Stimulated activated naive CD8-positive, alpha-beta T cell treated with anti-CD3 and anti-CD28 coated beads, Interleukin-15, Interleukin-2, amounts not matched to agents 100 ng/mL and 50 ng/mL, for 24 hours (primary cell): ENCODE data around the gene MFNG.

Experiments used
- H3K27ac Mint-ChIP-seq: one replicate; pipeline ENCODE4 v1.8.0; 2021; ENCODE audit warnings: mild to moderate bottlenecking, mixed read lengths
- H3K27me3 Mint-ChIP-seq: one replicate; pipeline ENCODE4 v1.8.0; 2021; ENCODE audit warnings: mixed read lengths
- H3K36me3 Mint-ChIP-seq: one replicate; pipeline ENCODE4 v1.8.0; 2021; ENCODE audit warnings: low read depth, mixed read lengths
- H3K4me1 Mint-ChIP-seq: one replicate; pipeline ENCODE4 v1.8.0; 2021; ENCODE audit warnings: low read depth, mixed read lengths
- H3K4me3 Mint-ChIP-seq: one replicate; pipeline ENCODE4 v1.8.0; 2021; ENCODE audit warnings: mild to moderate bottlenecking, mixed read lengths
- H3K9me3 Mint-ChIP-seq: one replicate; pipeline ENCODE4 v1.8.0; 2021; ENCODE audit warnings: mixed read lengths

Gene MFNG

DNA sequence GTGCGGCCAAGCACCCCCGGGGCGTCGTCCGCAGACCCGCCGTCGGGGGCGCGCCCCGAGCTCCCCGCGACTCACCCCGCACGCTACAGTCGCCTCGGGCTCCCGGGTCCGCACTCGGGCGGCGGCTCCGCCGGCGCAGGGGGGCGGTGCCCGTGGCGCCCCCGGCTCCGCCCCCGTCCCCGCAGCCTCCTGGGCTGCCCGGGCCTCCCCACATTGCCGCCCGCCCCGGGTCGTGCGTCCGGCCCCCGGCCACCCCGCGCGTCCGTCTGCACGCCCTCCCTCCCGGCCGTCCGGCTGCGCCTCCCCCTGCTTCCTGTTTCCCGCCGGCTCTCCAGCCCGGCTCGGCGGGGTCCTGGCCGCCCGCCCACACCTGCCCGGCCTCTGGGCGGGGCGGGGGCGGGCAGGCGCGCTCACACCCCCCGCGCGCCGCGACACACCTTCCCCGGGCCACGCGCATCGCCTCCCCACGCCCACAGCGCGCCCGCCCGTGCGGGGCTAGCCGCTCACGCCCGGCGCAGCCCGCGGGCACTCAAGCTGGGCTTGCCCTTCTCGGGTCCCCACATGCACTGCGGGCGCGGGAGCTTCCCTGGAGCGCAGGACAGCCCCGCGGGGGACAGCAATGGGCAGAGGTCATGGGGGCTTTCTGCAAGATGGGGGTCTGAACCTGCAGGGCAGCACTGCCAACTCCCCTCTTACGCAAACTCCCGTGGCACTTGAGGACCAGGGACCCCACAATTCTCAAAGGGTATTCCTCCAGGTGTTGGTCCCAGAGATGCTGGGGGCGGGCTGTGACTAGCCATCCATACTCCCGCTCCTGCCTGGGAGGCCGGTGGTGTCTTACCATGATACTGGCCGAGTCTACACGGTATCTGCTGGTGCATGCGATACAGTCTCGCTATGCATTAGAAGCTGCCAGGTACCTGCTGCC is 33.3 kb upstream of the MFNG start, which contains the start of gene CARD10:
TSS of gene CARD10 (minus strand) at position 148 of the 928 bp plus-strand sequence. CDS start 215 bp downstream, outside the sequence.
- Mint-ChIP-seq H3K4me3 (peak within 1 kb of the TSS; percentile 63), H3K27me3 (peaks cover 45% of the 10 kb centered on the region)

DNA sequence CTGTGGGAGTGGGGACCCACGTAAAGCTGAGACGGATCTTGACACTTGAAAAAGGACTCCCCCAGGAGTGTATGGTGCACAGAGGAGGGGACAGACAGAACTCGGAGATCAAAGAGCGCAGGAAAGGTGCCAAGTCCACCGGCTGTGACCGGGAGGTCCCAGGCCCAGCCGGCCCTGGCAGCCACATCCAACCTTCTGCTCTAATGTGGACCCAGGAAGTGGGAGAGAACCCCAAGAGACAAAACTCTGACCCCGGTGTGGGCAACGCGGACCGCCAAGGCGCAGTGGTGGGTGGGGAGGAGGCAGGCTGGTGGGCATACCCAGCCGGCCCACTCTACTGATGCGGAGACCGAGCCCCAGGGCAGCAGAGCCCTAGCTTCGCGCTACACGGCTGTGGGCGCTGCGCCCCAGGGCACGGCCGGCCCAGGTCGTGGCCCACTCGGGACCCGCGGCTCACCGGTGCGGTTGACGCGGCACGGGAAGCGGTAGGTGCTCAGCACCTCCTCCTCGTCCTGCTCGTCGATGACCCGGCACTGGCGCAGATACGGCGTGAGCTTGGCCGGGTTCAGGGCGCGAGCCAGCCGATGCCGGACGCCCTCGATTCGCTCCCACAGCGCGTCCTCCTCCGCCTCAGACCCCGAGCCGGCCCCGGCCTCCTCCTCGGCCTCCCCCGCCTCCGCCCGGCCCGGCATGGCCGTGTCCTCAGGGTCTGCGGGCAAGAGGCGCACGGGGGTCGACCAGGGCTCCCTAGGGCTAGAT is 32.5 kb upstream of the MFNG start:
- no peaks in the 10 kb centered on the region for H3K36me3 Mint-ChIP-seq
- H3K4me3 Mint-ChIP-seq: peak overlapping the region; percentile 63
- H3K27ac Mint-ChIP-seq: no peak overlapping the region
- H3K9me3 Mint-ChIP-seq: no peaks in the 10 kb centered on the region
- peaks cover 4% of the 10 kb centered on the region for H3K4me1 Mint-ChIP-seq
- H3K27me3 Mint-ChIP-seq: peaks cover 42% of the 10 kb centered on the region

More for the DNA sequence above, 33.3 kb upstream of the MFNG start, which contains the start of gene CARD10:
- Mint-ChIP-seq H3K4me1 (peaks cover 4% of the 10 kb centered on the region), H3K36me3 (no peaks in the 10 kb centered on the region), H3K9me3 (no peaks in the 10 kb centered on the region), H3K27ac (no peak within 1 kb of the TSS)

DNA sequence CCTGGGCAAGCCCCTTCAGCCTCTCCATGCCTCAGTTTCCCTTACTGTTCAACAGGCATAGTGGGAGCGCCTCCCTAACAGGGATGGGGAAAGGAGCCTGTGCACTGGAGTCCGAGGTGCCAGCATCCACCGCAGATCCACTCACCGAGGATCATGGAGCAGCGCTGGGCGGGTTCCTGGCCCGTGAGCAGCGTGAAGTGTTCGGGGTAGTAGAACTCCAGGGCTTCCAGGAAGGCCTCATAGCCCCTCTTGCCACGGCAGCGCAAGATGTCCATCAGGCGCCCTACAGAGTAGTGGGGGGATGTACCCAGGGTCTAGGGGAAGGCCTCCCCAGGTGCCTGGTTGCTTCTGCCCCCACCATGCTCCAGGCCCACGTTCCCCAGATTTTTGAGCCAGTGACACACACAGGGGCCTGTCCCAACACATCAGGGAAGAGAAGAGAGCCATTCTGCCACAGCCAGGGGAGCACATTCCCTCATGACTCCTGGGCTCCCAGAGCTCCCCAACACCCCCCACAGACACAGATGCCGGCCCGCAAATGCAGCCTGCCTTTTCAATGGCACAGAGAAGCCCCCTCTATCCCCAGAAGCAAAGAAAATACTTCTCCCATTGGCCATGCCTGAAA is 31.8 kb upstream of the MFNG start:
- Mint-ChIP-seq H3K4me3 (peak overlapping the region; percentile 63), H3K9me3 (no peaks in the 10 kb centered on the region), H3K27ac (no peak overlapping the region), H3K27me3 (peaks cover 35% of the 10 kb centered on the region), H3K4me1 (peaks cover 4% of the 10 kb centered on the region), H3K36me3 (no peaks in the 10 kb centered on the region)

DNA sequence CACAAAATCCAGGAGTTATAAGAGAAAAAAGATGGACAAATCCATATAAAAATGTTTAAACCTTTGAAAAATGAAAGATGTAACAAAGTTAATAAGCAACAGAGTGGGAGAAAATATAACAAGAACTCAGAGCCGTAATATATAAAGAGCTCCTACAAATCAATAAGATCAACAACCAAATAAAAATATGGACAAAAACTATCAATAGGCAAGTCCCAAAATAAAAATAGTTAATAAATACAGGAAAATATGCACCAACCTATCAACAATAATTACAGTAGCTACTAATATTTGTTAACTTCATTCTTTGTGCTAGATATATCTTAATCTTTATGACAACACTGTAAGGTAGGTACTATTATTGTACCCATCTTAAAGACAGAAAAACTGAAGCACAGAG is 30.3 kb upstream of the MFNG start:
- no peak overlapping the region for H3K27ac Mint-ChIP-seq
- no peaks in the 10 kb centered on the region for H3K9me3 Mint-ChIP-seq
- peaks cover 22% of the 10 kb centered on the region for H3K27me3 Mint-ChIP-seq
- peaks cover 4% of the 10 kb centered on the region for H3K4me1 Mint-ChIP-seq
- H3K4me3 Mint-ChIP-seq: no peak overlapping the region
- no peaks in the 10 kb centered on the region for H3K36me3 Mint-ChIP-seq

DNA sequence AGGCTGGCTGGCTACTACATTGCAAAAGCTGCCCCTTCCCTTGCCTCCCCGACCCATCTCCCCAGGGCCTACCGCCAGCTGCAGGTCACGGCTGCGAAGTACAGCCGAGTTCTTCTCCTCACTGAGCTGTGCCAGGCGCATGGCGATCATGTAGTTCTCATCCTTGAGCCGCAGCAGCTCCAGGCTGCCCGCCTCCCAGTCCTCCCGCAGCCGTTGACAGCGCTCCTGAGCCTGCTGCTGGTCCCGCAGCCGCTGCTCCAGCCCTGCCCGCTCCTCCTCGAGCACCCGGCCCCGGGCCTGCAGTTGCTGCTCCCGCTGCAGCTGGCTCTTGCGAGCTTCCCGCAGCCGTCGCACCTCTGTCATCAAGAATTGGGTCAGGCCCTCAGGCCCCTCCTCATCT is 29.7 kb upstream of the MFNG start:
- Mint-ChIP-seq H3K27me3 (peaks cover 17% of the 10 kb centered on the region), H3K36me3 (no peaks in the 10 kb centered on the region)

DNA sequence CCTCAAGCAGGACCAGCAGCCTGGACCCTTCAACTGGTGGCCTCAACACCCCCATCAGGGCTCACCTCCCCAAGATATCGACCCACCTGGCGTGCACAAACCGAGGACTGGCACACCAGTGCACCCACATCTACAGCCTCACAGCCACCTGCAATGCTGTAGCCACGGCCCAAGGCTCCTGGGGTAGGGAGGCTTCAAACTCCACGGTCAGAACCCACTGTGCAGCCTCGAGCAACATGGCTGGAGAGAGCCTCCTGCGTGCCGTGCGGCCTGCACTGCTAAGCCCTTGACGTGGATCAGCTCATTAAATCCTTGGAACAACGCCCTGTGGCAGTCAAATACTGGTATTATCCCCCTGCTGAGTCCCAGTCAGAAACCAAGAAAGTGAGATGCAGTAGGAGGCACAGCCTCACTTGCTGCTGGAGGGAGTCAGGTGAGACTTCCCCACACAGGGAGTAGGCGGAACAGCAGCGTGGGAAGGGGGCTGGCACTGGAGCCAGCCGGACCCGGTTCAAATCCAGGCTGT is 28.4 kb upstream of the MFNG start:
- H3K27ac Mint-ChIP-seq: no peak overlapping the region
- peaks cover 8% of the 10 kb centered on the region for H3K27me3 Mint-ChIP-seq
- no peaks in the 10 kb centered on the region for H3K36me3 Mint-ChIP-seq
- H3K4me1 Mint-ChIP-seq: peaks cover 4% of the 10 kb centered on the region
- H3K9me3 Mint-ChIP-seq: no peaks in the 10 kb centered on the region
- no peak overlapping the region for H3K4me3 Mint-ChIP-seq

More for the DNA sequence above, 29.7 kb upstream of the MFNG start:
- H3K4me1 Mint-ChIP-seq: peaks cover 4% of the 10 kb centered on the region
- H3K27ac Mint-ChIP-seq: no peak overlapping the region
- no peaks in the 10 kb centered on the region for H3K9me3 Mint-ChIP-seq
- H3K4me3 Mint-ChIP-seq: no peak overlapping the region

DNA sequence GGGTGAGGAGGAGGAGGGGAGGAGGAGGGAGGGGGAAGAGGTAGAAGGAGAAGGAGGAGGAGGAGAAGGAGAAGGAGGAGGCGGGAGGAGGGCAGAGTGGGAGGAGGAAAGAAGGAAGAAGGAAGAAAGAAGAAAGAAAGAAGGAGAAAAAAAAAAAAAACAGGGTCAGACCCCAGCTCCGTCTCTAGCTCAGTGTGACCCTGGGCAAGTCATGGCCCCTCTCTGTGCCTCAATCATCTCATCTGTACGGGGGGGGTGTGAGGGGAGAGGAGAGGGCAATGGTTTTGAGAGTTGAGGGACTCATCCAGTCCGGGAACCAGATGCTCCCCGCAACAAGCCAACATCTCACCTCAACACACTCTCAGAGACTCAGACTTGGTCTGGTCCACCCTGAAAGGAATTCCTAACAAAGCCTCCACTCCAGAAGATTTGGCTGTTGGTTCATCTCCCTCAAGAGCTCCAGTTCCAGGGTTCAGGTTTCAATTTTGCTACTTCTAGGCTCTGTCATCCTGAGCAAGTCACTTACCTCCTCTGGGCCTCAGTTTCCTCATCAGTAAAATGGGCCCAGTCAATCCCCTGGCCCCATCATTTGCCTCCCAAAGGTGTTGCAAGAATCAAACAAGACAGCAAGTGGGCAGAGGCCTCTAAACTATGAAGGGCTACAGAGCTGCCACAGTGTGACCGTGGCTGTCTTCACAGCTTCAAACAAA is 25.4 kb upstream of the MFNG start:
- no peak overlapping the region for H3K27ac Mint-ChIP-seq
- H3K27me3 Mint-ChIP-seq: no peaks in the 10 kb centered on the region
- H3K4me1 Mint-ChIP-seq: no peaks in the 10 kb centered on the region
- H3K9me3 Mint-ChIP-seq: no peaks in the 10 kb centered on the region
- no peak overlapping the region for H3K4me3 Mint-ChIP-seq
- H3K36me3 Mint-ChIP-seq: no peaks in the 10 kb centered on the region

DNA sequence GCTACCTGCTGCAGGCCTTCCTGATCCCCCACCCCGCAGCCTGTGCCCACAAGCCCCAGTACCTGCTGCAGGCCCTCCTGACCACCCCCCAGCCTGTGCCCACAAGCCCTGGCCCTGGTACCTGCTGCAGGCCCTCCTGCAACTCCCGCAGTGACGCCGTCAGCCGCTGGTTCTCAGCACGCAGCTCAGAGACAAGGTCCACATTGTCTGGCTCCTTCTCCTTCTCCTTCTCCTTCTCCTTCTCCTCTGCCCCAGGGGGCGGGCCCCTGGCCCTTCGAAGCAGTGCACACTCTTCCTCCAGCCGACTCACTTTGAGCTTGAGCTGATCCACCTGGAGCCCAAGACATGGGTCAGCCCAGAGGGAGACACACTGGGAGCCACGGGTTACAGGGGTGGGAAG is 23.9 kb upstream of the MFNG start:
- H3K4me3 Mint-ChIP-seq: no peak overlapping the region
- no peaks in the 10 kb centered on the region for H3K9me3 Mint-ChIP-seq
- H3K36me3 Mint-ChIP-seq: no peaks in the 10 kb centered on the region
- H3K4me1 Mint-ChIP-seq: no peaks in the 10 kb centered on the region
- no peaks in the 10 kb centered on the region for H3K27me3 Mint-ChIP-seq
- H3K27ac Mint-ChIP-seq: no peak overlapping the region

DNA sequence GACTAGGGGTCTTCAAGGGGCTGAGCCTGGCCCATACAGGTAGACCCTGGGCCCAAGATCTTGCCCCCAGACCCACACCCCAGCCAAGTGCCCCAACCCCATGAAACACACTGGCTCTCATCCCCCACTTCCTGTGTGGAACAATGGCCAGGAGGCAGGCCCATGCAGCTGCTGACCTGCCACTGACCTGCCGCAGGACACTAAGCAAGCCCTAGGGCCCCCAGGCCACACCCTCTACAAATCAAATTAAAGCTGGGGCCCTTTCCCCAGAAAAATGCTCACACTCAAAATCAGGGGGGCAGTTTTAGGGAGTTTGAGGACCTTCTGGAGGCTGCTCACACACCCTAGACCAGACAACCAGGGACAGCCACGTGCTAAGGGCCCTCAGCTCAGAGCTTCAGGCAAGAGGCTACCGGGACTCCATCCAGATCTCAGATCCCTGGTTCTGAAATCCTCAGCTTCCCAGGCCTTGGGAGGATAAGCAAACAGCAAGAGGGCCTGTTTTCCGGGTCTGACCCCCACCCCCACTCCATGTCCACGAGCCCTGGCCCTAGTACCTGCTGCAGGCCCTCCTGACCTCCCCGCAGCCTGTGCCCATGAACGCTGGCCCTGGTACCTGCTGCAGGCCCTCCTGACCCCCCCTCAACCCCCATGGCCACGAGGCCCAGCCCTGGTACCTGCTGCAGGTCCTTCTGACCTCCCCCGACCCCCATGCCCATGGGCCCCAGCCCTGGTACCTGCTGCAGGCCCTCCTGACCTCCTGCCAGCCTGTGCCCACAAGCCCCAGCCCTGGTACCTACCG is 23.1 kb upstream of the MFNG start:
- H3K36me3 Mint-ChIP-seq: no peaks in the 10 kb centered on the region
- no peak overlapping the region for H3K4me3 Mint-ChIP-seq
- no peaks in the 10 kb centered on the region for H3K4me1 Mint-ChIP-seq
- no peaks in the 10 kb centered on the region for H3K9me3 Mint-ChIP-seq
- H3K27ac Mint-ChIP-seq: no peak overlapping the region
- no peaks in the 10 kb centered on the region for H3K27me3 Mint-ChIP-seq

DNA sequence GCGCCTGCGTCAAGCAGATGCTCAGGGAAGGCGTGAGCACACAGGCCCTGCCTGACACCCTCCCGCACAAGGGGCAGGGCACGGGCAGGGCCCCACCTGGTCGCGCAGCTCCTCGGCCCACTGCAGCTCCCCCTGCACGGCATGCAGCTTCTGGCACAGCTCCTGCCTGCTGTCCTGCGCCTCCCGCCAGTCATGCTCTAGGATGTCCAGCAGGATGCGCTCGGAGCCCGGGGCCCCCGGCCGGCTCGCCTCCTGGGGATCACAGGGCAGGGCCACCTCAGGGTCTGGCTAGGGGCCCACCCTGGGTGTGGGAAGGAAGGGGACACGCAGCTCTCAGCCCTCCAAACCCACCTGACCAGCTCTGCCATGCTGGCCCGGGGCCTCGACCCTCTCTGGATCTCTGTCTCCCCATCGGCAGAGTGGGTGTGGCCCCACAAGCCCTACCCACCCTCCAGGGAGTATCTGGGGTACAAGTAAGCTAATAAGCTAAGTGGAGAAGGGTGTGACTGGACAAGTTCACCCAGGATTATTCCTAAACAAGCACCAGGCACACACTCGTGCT is 22.3 kb upstream of the MFNG start:
- Mint-ChIP-seq H3K27me3 (no peaks in the 10 kb centered on the region), H3K4me1 (no peaks in the 10 kb centered on the region), H3K9me3 (no peaks in the 10 kb centered on the region), H3K27ac (no peak overlapping the region), H3K36me3 (no peaks in the 10 kb centered on the region), H3K4me3 (no peak overlapping the region)

DNA sequence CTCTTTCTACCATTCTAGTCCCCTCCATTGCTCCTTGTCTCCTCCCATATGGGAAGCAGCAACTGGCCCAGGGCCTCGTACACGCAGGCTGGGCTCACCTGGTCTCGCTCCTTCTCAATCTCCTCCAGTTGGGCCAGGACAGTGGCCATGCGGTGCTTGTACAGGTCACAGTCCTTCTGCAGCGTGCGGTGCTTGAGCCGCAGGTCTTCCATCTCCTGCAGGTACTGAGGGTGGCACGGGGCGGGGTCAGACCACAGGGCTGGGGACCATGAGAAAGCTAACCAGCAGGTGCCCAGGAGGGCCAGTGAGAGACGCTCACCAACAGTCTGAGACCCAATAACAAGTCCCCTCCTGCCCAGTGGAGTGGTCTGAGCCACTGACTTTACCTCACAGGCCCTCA is 21.5 kb upstream of the MFNG start:
- H3K4me3 Mint-ChIP-seq: no peak overlapping the region

DNA sequence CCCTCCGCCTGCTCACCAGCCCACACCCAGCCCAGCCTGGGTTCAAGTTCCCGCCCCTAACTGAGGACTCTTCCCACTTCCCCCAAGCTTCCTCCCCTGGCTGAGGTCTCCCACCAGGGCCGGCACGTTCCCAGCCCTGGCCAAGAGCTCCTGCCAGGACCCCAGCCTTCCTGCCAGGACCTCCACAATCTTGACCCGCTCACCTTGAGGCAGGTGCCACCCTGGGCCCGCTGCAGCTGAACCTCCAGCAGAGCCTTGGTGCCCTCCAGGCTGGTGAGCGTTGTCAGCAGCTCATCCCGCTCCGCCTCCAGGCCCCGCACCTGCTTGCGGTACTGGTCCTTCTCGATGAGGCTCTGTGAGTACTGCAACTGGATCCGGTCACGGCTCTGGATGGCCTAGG is 19.8 kb upstream of the MFNG start:
- Mint-ChIP-seq H3K36me3 (no peaks in the 10 kb centered on the region), H3K9me3 (no peaks in the 10 kb centered on the region), H3K4me3 (no peak overlapping the region), H3K4me1 (peaks cover 12% of the 10 kb centered on the region), H3K27ac (no peak overlapping the region), H3K27me3 (no peaks in the 10 kb centered on the region)

More for the DNA sequence above, 21.5 kb upstream of the MFNG start:
- Mint-ChIP-seq H3K9me3 (no peaks in the 10 kb centered on the region), H3K36me3 (no peaks in the 10 kb centered on the region), H3K27ac (no peak overlapping the region), H3K4me1 (no peaks in the 10 kb centered on the region), H3K27me3 (no peaks in the 10 kb centered on the region)

DNA sequence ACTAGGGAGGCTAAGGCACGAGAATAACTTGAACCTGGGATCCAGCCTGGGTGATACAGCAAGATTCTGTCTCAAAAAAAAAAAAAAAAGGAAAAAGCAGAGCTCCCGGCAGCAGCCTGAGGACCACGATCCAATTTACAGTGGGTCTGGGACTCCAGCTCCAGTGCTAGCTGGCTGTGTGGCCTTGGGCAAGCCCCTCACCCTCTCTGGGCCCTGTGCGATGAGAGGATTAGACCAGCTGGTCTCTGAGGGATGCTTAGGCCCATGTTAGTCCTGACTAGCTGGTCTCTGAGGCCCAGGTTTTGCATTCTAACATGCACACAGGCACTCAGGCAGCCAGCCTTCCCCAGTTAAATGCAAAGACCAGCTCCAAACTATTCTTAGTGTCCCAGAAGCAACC is 19.4 kb upstream of the MFNG start:
- H3K4me1 Mint-ChIP-seq: peaks cover 12% of the 10 kb centered on the region
- H3K27ac Mint-ChIP-seq: no peak overlapping the region
- no peaks in the 10 kb centered on the region for H3K36me3 Mint-ChIP-seq
- H3K27me3 Mint-ChIP-seq: no peaks in the 10 kb centered on the region
- no peaks in the 10 kb centered on the region for H3K9me3 Mint-ChIP-seq
- no peak overlapping the region for H3K4me3 Mint-ChIP-seq
